ENCODE measurements around the gene TRIP10.

Gene TRIP10

GRCh38 chr19:6711605-6712004 lies 27.9 kb upstream of the TRIP10 start:
- DNase-seq (ENCODE audit: extremely low read depth in 1 of 2, low read depth in 1 of 2): no peak

DNA sequence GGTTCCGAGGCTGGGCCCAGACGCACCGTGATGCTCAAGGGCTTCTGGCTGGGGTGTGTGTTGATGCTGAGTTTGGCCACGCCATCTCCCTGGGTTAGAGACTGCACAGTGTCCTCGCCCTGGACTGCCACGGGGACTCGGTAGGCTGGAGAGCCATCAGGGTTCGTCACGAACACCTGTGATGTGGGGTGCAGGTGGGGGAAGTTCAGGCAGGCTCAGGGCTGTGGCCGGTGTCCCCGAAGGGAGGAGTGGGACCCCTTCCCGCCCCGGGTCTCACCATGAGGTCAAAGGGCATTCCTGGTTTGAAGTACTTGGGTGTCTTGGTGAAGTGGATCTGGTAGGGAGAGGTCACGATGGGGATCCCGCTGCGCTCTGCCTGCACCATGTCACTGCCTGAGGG lies 27.2 kb upstream of the TRIP10 start:
- DNase-seq (ENCODE audit: extremely low read depth in 1 of 2, low read depth in 1 of 2): no peak

GRCh38 chr19:6712692-6713670 lies 26.5 kb upstream of the TRIP10 start:
- no peak for DNase-seq (ENCODE audit: extremely low read depth in 1 of 2, low read depth in 1 of 2)

GRCh38 chr19:6713773-6714692 lies 25.4 kb upstream of the TRIP10 start:
- no peak for DNase-seq (ENCODE audit: extremely low read depth in 1 of 2, low read depth in 1 of 2)

- no peak for DNase-seq (ENCODE audit: extremely low read depth in 1 of 2, low read depth in 1 of 2)
Measured at GRCh38 chr19:6714749-6715555, 24.5 kb upstream of the TRIP10 start.

GRCh38 chr19:6716610-6716970 lies 22.9 kb upstream of the TRIP10 start:
- no peak for DNase-seq (ENCODE audit: extremely low read depth in 1 of 2, low read depth in 1 of 2)

- no peak for DNase-seq (ENCODE audit: extremely low read depth in 1 of 2, low read depth in 1 of 2)
Measured at GRCh38 chr19:6717036-6717435, 22.4 kb upstream of the TRIP10 start.

DNA sequence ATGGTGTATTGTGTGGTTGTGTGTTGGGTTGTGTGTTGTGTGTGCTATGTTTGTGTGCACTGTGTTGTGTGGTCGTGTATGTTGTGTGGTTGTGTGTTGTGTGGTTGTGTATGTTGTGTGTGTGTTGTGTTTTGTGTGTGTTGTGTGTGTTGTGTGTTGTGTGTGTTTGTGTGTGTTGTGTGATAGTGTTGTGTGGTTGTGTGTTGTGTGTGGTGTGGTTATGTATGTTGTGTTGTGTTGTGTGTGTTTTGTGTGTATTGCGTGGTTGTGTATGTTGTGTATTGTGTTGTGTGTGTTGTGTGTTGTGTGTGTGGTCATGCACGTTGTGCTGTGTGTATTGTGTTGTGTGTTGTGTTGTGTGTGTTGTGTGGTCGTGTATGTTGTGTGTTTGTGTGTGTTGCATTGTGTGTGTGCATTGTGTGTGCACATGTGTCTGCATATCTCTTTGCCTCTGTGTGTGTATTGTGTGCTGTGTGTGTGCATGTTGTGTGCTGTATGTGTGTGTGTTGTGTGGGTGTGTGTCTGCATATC lies 22.0 kb upstream of the TRIP10 start:
- no peak for DNase-seq (ENCODE audit: extremely low read depth in 1 of 2, low read depth in 1 of 2)

- no peak for DNase-seq (ENCODE audit: extremely low read depth in 1 of 2, low read depth in 1 of 2)
Measured at GRCh38 chr19:6718111-6718740, 21.3 kb upstream of the TRIP10 start.

DNA sequence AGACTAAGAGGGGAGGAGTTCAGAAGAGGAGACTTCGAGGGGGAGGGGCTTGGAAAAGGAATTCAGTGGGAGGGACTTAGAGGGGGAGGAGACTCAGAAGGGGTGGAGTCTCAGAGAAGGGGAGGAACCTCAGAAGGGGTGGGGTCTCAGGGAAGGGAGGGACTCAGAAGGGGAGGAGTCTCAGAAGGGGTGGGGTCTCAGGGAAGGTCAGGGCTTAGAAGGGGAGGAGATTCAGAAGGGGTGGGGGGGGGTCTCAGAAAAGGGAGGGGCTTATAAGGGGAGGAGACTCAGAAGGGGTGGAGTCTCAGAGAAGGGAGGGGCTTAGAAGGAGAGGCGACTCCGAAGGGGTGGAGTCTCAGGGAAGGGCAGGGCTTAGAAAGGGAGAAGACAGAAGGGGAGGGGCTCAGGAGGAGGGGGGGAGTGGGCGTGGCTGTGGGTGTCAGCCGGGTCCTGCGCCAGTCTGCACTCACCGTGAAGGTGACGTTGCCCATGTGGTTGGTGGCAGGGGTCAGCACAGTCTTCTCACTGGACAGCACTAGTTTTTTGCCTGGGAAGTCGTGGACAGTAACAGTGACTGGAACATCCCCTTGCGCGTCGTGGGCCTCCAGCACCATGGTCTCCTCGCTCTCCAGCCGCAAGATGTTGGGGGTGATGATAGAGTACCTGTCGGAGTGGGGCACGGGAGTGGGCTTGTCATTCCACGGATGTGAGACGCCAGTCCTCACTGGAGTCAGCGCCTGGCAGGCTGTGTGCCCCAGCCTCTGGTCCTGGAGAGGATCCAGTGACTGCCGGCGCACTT lies 20.5 kb upstream of the TRIP10 start:
- DNase-seq (ENCODE audit: extremely low read depth in 1 of 2, low read depth in 1 of 2): no peak

GRCh38 chr19:6719540-6719861 lies 20.0 kb upstream of the TRIP10 start:
- DNase-seq (ENCODE audit: extremely low read depth in 1 of 2, low read depth in 1 of 2): no peak

DNA sequence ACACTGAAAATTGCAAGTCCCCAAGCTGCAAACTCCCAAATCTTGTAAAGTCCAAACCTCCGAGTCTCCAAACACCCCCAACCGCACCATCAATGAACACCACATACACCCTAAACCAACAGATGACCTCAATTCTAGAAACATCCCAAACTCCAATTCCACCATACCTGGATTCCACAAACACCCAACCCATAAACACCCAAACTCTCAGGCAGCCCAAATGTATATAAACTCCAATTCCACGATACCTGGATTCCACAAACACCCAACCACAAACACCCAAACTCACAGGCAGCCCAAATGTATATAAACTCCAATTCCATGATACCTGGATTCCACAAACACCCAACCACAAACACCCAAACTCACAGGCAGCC lies 19.5 kb upstream of the TRIP10 start:
- DNase-seq (ENCODE audit: extremely low read depth in 1 of 2, low read depth in 1 of 2): no peak

DNA sequence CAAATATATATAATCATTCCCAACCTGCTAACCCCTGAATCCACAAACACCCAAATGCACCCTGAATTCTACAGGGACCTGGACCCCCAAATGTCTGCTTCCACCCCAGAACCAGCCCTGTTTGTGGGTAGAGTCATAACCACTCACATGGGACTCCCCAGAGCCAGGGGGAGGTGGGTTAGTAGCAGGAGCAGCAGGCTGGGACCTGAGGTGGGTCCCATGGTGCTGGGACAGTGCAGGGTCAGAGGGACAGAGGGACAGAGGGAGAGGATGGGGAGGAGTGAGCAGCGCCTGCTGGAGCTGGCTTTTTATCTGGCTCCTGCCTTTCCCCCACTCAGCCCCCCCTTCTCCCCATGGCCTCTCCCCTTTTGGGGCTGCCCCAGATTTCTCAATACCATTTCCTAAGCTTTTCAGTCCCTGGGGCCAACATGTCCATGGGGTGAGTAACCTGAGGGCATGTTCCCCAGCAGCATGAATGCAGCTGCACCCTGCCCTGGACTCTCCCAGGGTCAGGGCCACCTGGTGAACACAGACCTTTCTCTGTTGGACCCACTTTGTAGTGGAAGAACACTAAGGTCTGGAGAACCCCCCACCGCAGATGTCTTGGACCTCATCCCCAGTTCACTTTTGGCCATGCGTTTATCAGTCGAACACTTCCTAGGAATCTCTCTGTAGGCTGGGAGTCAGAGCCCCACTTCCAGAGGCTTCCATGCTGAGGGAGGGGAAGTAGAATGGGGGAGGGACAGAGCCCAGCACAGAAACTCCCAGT lies 18.9 kb upstream of the TRIP10 start, which contains the start of gene C3:
Gene C3, minus strand, starts transcription at position 282 of the 769 bp plus-strand sequence. Its CDS starts 61 bp downstream, at position 221.
- no peak for DNase-seq (ENCODE audit: extremely low read depth in 1 of 2, low read depth in 1 of 2)

GRCh38 chr19:6721138-6721474 lies 18.4 kb upstream of the TRIP10 start:
- no peak for DNase-seq (ENCODE audit: extremely low read depth in 1 of 2, low read depth in 1 of 2)

DNA sequence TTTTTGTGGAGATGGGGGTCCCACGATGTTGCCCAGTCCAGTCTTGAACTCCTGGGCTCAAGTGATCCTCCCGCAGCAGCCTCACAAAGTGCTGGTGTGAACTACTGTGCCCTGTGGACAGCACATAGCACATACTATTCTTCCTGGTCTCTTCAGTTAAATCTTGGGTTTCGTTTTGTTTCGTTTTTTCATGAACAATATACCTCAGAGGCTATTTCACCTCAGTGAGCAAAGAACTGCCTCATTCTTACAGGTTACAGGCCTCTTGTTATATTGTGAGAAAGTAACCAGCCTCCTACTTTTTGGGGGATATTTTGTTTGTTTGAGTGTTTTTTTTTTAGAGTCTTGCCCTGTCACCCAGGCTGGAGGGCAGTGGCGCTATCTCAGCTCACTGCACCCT lies 17.7 kb upstream of the TRIP10 start:
- DNase-seq (ENCODE audit: extremely low read depth in 1 of 2, low read depth in 1 of 2): no peak

GRCh38 chr19:6723108-6723618 lies 16.3 kb upstream of the TRIP10 start:
- no peak for DNase-seq (ENCODE audit: extremely low read depth in 1 of 2, low read depth in 1 of 2)

DNA sequence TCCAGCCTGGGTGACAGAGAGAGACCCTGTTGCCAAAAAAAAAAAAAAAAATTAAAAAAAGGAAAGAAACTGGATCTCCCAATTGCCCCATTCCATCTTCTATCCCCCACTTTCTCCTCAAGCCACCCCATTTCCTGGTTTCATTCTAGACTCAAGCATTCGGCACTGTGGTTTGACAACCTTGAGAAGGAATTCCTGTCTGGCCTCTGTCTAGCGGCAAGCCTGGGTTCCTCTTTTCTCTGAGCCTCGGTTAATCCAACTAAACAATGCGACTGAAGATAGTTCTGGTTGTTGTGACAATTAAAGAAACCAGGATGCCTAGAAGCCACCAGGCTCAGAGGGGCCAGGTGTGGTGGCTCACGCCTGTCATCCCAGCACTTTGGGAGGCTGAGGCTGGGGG lies 15.7 kb upstream of the TRIP10 start:
- DNase-seq (ENCODE audit: extremely low read depth in 1 of 2, low read depth in 1 of 2): no peak

- no peak for DNase-seq (ENCODE audit: extremely low read depth in 1 of 2, low read depth in 1 of 2)
Measured at GRCh38 chr19:6724631-6725492, 14.6 kb upstream of the TRIP10 start.

Data from activated CD8-positive, alpha-beta memory T cell treated with anti-CD3 and anti-CD28 coated beads for 1 hour (primary cell).